ENCODE results near the gene GLYATL1.

GLYATL1 gene, protein sequence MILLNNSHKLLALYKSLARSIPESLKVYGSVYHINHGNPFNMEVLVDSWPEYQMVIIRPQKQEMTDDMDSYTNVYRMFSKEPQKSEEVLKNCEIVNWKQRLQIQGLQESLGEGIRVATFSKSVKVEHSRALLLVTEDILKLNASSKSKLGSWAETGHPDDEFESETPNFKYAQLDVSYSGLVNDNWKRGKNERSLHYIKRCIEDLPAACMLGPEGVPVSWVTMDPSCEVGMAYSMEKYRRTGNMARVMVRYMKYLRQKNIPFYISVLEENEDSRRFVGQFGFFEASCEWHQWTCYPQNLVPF

GRCh38 chr11:58939277-58939676, at the start of gene GLYATL1:
TSS of gene GLYATL1 (plus strand) at chr11:58939488. CDS start at chr11:58947088, 7,600 bp downstream.
- DNase-seq (ENCODE audit: low read depth in 2 of 2): no peak

DNA sequence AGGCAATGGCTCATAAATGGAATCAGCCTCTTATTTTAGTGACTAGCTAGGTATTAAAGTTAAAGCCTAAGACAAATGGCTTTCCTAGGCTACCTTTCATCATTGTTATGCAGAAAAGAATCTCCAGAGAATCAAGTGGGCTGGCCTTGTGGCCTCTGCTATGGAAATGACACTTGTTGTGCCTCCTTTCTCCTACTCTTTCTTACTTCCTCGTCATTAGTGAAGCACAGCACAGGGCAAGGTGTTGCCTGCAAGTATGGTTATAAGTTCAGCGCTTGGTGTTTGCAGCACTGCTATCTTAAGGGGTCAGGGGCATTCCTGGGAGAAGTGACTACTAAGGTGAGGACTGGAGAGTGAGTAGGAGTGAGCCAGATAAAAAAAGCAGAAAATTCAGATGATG, 45.4 kb upstream of the GLYATL1 start:
- no peak for DNase-seq (ENCODE audit: low read depth in 2 of 2)

- DNase-seq (ENCODE audit: low read depth in 2 of 2): no peak
Measured at GRCh38 chr11:58898106-58898505, 41.2 kb upstream of the GLYATL1 start.

DNA sequence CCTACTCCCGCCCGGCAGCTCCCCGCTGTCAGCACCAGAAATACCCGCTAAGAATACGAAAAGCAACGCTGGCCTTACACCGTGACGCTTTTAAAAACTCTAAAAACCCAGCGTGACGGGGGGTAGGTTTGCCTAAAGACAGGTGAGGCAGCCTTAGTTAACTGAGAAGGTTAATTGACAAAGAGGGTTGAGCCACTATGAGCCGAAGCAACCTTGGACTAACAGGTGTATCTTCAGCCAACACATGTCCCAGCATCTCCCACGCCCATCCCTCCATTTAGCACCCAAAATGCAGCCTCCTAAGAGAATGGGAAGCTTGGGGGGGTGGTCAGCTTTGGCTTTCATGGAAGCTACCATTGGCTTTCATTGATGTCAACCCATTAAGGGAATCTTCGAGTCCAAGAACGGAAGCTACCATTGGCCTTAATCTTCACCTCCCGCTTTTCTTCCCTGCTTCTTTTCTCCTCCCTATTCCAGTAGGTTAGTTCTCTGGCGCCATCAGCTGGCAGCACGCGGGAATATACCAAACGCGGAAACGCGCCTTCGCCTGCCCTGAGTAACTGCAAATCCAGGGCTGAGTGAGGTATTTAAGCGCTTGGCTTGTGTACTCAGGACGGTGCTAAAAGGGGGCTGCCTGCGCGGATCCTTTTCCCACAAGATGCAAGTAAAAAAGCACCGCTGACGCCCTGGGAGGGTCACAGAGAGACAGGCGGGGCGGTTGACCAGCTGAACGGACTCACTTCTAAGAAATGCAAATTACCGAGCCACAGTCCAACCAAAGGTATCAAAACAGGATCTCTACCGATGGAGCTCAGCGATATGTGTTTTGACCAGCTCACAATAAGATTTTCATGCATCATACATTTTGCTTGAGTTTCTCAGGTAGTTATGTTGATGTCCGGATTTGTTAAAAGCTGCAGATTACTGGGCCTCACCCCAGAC, 38.5 kb upstream of the GLYATL1 start:
- DNase-seq (ENCODE audit: low read depth in 2 of 2): peak; percentile 60 to 72

GRCh38 chr11:58902881-58903280, 36.4 kb upstream of the GLYATL1 start:
- DNase-seq (ENCODE audit: low read depth in 2 of 2): no peak

GRCh38 chr11:58905011-58905720, 34.1 kb upstream of the GLYATL1 start:
- DNase-seq (ENCODE audit: low read depth in 2 of 2): peak in 1 of 2 experiments; percentile 18

GRCh38 chr11:58905721-58906547, 33.4 kb upstream of the GLYATL1 start:
- DNase-seq (ENCODE audit: low read depth in 2 of 2): peak; percentile 85 to 88

DNA sequence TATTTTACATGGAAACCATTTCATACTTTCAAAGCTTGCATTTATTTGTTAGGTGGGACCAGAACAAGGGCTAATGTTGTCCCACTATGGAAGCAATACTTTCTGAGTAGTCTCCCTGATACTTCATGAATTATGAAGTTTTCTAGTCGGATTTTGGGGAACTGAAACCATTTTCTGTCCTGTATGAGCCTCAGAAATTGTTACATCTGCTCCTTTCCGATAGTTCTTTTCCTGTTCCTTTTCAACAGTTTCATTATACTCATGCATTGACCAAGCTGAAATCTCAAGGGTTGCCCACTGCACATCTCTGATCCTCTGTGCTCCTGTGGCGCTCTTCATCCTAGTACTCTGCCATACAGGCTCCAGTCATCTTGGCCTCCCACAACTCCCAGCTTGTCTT, 31.5 kb upstream of the GLYATL1 start:
- DNase-seq (ENCODE audit: low read depth in 2 of 2): no peak

- no peak for DNase-seq (ENCODE audit: low read depth in 2 of 2)
Measured at GRCh38 chr11:58912124-58912523, 27.2 kb upstream of the GLYATL1 start.

- DNase-seq (ENCODE audit: low read depth in 2 of 2): no peak
Measured at GRCh38 chr11:58913685-58914084, 25.6 kb upstream of the GLYATL1 start.

GRCh38 chr11:58914821-58915543, 24.3 kb upstream of the GLYATL1 start:
- no peak for DNase-seq (ENCODE audit: low read depth in 2 of 2)

GRCh38 chr11:58916637-58917036, 22.7 kb upstream of the GLYATL1 start:
- DNase-seq (ENCODE audit: low read depth in 2 of 2): no peak

DNA sequence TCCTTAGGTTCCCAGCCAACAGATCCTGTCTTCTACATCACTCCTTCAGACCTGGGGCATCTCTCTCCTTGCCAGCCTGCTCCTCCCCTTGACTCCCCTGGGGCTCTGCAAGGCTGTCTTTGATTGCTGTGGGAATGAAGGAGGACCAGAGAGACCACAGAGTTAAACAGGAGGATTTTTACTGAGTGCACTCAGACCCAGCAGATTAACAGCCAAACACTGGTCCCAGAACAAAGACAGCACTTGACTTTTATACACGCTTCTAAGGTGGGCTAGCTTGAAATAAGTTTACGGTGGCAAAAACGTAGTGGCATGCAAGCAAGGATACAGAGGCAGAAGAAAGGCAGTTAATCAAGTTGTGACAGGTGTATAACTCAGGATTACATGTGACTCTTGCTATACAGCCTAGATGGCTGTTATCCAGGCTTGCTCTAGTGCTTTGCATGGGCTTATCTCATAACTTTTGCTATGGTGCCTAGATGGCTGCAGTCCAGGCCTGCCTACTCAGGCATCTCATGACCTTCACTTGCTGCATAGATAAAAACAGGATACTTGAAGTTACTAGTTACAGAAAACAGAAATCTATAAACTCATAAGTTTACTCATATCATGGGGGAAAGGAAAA, 22.0 kb upstream of the GLYATL1 start:
- no peak for DNase-seq (ENCODE audit: low read depth in 2 of 2)

GRCh38 chr11:58919561-58919960, 19.7 kb upstream of the GLYATL1 start:
- no peak for DNase-seq (ENCODE audit: low read depth in 2 of 2)

GRCh38 chr11:58919980-58920379, 19.3 kb upstream of the GLYATL1 start:
- DNase-seq (ENCODE audit: low read depth in 2 of 2): no peak

DNA sequence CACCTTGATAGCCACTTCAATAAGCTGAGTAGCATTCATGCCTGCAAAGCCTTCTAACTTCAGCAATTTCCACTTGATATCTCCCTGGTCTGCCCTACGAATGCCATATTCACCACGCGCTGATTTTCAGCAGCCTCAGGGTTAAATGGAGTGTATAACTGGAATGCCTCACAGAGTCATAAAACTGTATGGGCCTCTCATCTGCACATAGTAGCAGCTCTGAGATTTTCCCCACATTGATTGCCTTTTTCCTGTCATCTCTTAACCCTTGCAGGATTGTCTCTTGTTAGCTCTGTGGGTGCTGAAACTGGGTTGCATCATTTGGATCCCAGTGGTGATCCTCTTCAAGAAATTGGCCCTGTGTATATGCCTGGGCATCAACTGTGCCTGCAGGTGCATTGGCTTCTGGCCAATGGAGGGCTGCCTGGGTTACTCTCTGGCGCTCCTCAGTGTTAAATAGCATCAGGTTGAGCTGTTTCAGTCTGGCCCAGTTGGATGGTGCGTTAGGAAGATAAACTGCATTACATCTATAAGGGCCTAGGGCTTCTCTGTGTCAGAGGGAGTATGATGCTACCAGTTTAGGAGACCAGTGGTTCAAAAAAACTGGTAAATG, 17.4 kb upstream of the GLYATL1 start:
- DNase-seq (ENCODE audit: low read depth in 2 of 2): no peak

DNA sequence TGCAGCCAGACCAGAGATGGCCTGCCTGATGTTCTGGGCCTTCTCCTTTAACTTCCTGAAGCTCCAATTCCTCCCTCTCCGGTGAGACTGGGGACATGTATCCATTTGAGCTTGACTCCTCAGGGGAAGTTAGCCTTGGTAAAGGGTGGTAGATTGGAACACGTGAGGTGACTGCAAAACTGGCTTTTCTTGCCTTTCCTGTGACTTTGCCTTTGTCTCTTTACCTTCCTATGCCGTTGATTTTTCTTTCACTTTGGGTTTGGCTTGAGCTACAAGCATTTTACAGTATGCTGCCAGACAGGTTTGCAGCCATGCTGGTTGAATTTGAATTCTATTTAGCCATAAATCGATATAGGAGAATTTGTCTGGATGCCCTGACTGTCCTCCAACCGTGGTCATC, 16.8 kb upstream of the GLYATL1 start:
- no peak for DNase-seq (ENCODE audit: low read depth in 2 of 2)

DNA sequence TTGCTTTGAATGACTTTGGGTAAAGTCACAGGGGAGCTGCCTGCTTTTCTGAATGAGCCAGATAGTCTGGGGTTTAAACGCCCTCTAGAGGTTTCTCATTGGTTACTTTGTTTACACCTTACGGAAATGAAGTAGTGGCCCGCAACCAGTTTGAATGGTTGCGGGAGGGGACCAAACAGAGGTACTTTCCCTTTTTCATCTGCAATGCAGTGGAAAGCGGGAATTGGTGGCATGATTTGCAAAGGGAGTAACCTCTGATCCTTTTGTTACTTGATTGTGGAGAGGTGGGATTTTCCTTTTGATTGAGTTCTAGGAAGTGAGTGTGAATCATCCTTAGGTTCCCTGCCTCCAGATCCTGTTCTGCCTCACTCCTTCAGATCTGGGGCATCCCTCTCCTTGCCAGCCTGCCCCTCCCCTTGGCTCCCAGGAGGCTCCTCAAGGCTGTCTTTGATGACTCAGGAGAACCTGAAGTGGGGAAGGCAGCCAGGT, 15.9 kb upstream of the GLYATL1 start:
- no peak for DNase-seq (ENCODE audit: low read depth in 2 of 2)

- DNase-seq (ENCODE audit: low read depth in 2 of 2): no peak
Measured at GRCh38 chr11:58924230-58924629, 15.1 kb upstream of the GLYATL1 start.

DNA sequence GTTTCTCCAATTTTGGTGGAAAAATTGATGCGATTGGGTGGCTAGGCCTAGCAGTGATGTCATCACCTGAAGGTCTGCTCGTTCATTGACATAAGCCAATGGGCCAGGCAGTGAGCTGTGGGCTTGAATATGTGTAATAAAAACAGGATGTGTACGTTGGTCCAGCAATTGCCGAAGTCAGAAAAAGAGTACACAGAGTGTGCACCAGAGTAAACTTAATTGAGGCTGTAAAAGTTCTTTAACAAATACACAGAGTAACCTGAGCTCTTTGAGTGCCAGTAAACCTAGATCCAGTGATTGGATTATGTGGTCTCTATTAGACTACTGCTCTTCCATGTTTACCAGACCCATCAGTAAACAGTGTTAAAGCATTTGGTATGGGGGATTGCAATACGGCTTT, 13.0 kb upstream of the GLYATL1 start:
- DNase-seq (ENCODE audit: low read depth in 2 of 2): no peak
